ENCODE measurements around the gene KDM2A. TPM values are rescaled to one million over a fixed set of nuclear protein-coding genes. Genes with fewer than 3 reads are reported as not detected.

The KDM2A gene
- total RNA-seq, 6 experiments from 2014 or later, result 23.8 to 37.1 (median 33.4) TPM

DNA sequence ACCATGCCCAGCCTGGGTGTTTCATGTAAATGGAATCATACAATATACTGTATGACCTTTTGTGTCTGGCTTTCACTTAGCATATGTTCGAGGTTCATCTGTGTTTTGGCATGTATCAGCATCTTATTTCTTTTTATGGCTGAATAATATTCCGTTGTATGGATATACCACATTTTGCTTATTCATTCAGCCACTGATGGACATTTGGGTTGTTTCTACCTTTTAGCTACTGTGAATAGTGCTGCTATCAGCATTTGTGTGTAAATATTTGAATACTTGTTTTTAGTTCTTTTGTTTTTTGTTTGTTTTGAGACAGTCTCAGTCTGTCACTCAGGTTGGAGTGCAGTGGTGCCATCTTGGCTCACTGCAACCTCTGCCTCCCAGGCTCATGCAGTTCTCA, 35.7 kb downstream of the KDM2A start:
- no peaks in the 10 kb centered on the region for H3K9me3 ChIP-seq
- no peak for DNase-seq
- intact Hi-C loops (cut with DNase I), result loop anchor here in 1 of 2 donors (10.0 kb wide), 1 partner anchor 60 kb away; no protein-coding TSS in a partner anchor
- H3K36me3 ChIP-seq, result peaks cover 0 to 23% (median 3%) of the 10 kb centered on the region in 4 donors
- 97% methylated on average over 2 of the region's 2 CpGs for WGBS (ENCODE audit: insufficient coverage, low coverage, low lambda C conversion rate, missing lambda C conversion rate)
- no peaks in the 10 kb centered on the region for H3K27me3 ChIP-seq
- TF ChIP-seq POLR2A (IDR thresholded peaks at IDR 0.05), result no peak
- TF ChIP-seq, protein P1, sequence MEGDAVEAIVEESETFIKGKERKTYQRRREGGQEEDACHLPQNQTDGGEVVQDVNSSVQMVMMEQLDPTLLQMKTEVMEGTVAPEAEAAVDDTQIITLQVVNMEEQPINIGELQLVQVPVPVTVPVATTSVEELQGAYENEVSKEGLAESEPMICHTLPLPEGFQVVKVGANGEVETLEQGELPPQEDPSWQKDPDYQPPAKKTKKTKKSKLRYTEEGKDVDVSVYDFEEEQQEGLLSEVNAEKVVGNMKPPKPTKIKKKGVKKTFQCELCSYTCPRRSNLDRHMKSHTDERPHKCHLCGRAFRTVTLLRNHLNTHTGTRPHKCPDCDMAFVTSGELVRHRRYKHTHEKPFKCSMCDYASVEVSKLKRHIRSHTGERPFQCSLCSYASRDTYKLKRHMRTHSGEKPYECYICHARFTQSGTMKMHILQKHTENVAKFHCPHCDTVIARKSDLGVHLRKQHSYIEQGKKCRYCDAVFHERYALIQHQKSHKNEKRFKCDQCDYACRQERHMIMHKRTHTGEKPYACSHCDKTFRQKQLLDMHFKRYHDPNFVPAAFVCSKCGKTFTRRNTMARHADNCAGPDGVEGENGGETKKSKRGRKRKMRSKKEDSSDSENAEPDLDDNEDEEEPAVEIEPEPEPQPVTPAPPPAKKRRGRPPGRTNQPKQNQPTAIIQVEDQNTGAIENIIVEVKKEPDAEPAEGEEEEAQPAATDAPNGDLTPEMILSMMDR (IDR thresholded peaks at IDR 0.05), result no peak
- no peak overlapping the region for H3K4me3 ChIP-seq
- no peak overlapping the region for H3K27ac ChIP-seq
- peak in 1 of 4 donors; percentile 36 for ATAC-seq
- peaks cover 0 to 14% (median 4%) of the 10 kb centered on the region in 4 donors for H3K4me1 ChIP-seq

GRCh38 chr11:67157691-67158090, 38.6 kb downstream of the KDM2A start:
- TF ChIP-seq, protein P1 (IDR thresholded peaks at IDR 0.05), result no peak
- no peak for TF ChIP-seq POLR2A (IDR thresholded peaks at IDR 0.05)
- Histone ChIP-seq H3K27me3 (no peaks in the 10 kb centered on the region), H3K36me3 (no peaks in the 10 kb centered on the region), H3K9me3 (no peaks in the 10 kb centered on the region), H3K4me3 (no peak overlapping the region), H3K27ac (no peak overlapping the region), H3K4me1 (peaks cover 0 to 10% (median 0%) of the 10 kb centered on the region in 4 donors)
- intact Hi-C loops (cut with DNase I), result loop anchor here in 1 of 2 donors (10.0 kb wide), 1 partner anchor 63 kb away; no protein-coding TSS in a partner anchor
- ATAC-seq (no peak), DNase-seq (no peak)
- WGBS (ENCODE audit: insufficient coverage, low coverage, low lambda C conversion rate, missing lambda C conversion rate), result 97% methylated on average over 4 of the region's 4 CpGs

GRCh38 chr11:67158221-67158620, 39.2 kb downstream of the KDM2A start:
- 78% methylated on average over 2 of the region's 2 CpGs for WGBS (ENCODE audit: insufficient coverage, low coverage, low lambda C conversion rate, missing lambda C conversion rate)
- DNase-seq (no peak), ATAC-seq (no peak)
- no peak overlapping the region for H3K4me3 ChIP-seq
- H3K27ac ChIP-seq, result no peak overlapping the region
- no peaks in the 10 kb centered on the region for H3K9me3 ChIP-seq
- TF ChIP-seq, protein P1 (IDR thresholded peaks at IDR 0.05), result no peak
- TF ChIP-seq POLR2A (IDR thresholded peaks at IDR 0.05), result no peak
- peaks cover 0 to 10% (median 0%) of the 10 kb centered on the region in 4 donors for H3K4me1 ChIP-seq
- peaks cover 0 to 2% (median 0%) of the 10 kb centered on the region in 4 donors for H3K36me3 ChIP-seq
- intact Hi-C loops (cut with DNase I), result loop anchor here in 1 of 2 donors (10.0 kb wide), 1 partner anchor 63 kb away; no protein-coding TSS in a partner anchor
- no peaks in the 10 kb centered on the region for H3K27me3 ChIP-seq

- H3K4me3 ChIP-seq, result no peak overlapping the region
- TF ChIP-seq, protein P1 (IDR thresholded peaks at IDR 0.05), result no peak
- TF ChIP-seq POLR2A (IDR thresholded peaks at IDR 0.05), result no peak
- H3K9me3 ChIP-seq, result no peaks in the 10 kb centered on the region
- H3K27ac ChIP-seq, result no peak overlapping the region
- intact Hi-C loops (cut with DNase I), result no loop called here
- H3K36me3 ChIP-seq, result peaks cover 0 to 4% (median 0%) of the 10 kb centered on the region in 4 donors
- peaks cover 0 to 10% (median 0%) of the 10 kb centered on the region in 4 donors for H3K4me1 ChIP-seq
- no peaks in the 10 kb centered on the region for H3K27me3 ChIP-seq
- 67% methylated on average over 2 of the region's 2 CpGs for WGBS (ENCODE audit: insufficient coverage, low coverage, low lambda C conversion rate, missing lambda C conversion rate)
- DNase-seq (no peak), ATAC-seq (no peak)
Measured at GRCh38 chr11:67160045-67160444, 41.0 kb downstream of the KDM2A start.
